ENCODE data around the gene B3GNT5.

DNA sequence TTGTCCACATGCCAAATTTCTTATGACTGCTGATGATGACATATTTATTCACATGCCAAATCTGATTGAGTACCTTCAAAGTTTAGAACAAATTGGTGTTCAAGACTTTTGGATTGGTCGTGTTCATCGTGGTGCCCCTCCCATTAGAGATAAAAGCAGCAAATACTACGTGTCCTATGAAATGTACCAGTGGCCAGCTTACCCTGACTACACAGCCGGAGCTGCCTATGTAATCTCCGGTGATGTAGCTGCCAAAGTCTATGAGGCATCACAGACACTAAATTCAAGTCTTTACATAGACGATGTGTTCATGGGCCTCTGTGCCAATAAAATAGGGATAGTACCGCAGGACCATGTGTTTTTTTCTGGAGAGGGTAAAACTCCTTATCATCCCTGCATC is 17.3 kb downstream of the B3GNT5 start:
- TF ChIP-seq SMARCB1 (IDR thresholded peaks at IDR 0.05; ENCODE audit: insufficient read length, low read depth) (no peak), EZH2 (IDR thresholded peaks at IDR 0.05; ENCODE audit: borderline replicate concordance, low read depth, low read length) (no peak), TRIM28 (IDR thresholded peaks at IDR 0.05) (no peak), ARNT (IDR thresholded peaks at IDR 0.05) (no peak), ZBTB2 (IDR thresholded peaks at IDR 0.05) (no peak), SMARCC2 (IDR thresholded peaks at IDR 0.05; ENCODE audit: low read depth) (no peak), MEF2A (IDR thresholded peaks at IDR 0.05; ENCODE audit: control insufficient read depth, low read depth, low read length) (no peak)
- TF ChIP-seq, protein P1, sequence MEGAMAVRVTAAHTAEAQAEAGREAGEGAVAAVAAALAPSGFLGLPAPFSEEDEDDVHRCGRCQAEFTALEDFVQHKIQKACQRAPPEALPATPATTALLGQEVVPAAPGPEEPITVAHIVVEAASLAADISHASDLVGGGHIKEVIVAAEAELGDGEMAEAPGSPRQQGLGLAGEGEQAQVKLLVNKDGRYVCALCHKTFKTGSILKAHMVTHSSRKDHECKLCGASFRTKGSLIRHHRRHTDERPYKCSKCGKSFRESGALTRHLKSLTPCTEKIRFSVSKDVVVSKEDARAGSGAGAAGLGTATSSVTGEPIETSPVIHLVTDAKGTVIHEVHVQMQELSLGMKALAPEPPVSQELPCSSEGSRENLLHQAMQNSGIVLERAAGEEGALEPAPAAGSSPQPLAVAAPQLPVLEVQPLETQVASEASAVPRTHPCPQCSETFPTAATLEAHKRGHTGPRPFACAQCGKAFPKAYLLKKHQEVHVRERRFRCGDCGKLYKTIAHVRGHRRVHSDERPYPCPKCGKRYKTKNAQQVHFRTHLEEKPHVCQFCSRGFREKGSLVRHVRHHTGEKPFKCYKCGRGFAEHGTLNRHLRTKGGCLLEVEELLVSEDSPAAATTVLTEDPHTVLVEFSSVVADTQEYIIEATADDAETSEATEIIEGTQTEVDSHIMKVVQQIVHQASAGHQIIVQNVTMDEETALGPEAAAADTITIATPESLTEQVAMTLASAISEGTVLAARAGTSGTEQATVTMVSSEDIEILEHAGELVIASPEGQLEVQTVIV (CRISPR knock-in tag; IDR thresholded peaks at IDR 0.05; ENCODE audit: borderline replicate concordance), result no peak
